HCEC 1CT (cell line): ENCODE data around the gene SERF1B.
"Not testable (repeated sequence)": the region's sequence is repeated elsewhere in the genome, so short reads cannot be mapped to it uniquely, and the experiment has no call there.

Experiments
- DNase-seq: peaks from one replicate; pipeline ENCODE4 v3.0.0-alpha.2; 2017

The SERF1B gene

GRCh38 chr5:70025106-70025844, at the start of gene SERF1B:
Gene SERF1B (plus strand): TSS chr5:70025251. CDS start chr5:70025452, 201 bp downstream.
- DNase-seq: not testable (repeated sequence)

- not testable (repeated sequence) for DNase-seq
Measured at GRCh38 chr5:69991713-69992112, 33.3 kb upstream of the SERF1B start.

- not testable (repeated sequence) for DNase-seq
Measured at GRCh38 chr5:69995535-69995934, 29.5 kb upstream of the SERF1B start.

- not testable (repeated sequence) for DNase-seq
Measured at GRCh38 chr5:70020660-70021059, 4.4 kb upstream of the SERF1B start.

GRCh38 chr5:70025845-70026145, 744 bp downstream of the SERF1B start:
- not testable (repeated sequence) for DNase-seq

GRCh38 chr5:70031204-70031603, 6.2 kb downstream of the SERF1B start:
- DNase-seq: not testable (repeated sequence)

- DNase-seq: not testable (repeated sequence)
Measured at GRCh38 chr5:70041411-70041810, 16.4 kb downstream of the SERF1B start.

GRCh38 chr5:70049790-70050142, 24.7 kb downstream of the SERF1B start:
- not testable (repeated sequence) for DNase-seq

GRCh38 chr5:70056289-70056942, 31.4 kb downstream of the SERF1B start:
- DNase-seq: not testable (repeated sequence)

- not testable (repeated sequence) for DNase-seq
Measured at GRCh38 chr5:70057140-70057539, 32.1 kb downstream of the SERF1B start.

- DNase-seq: not testable (repeated sequence)
Measured at GRCh38 chr5:70077632-70078031, 52.6 kb downstream of the SERF1B start.

GRCh38 chr5:70088907-70089464, 63.9 kb downstream of the SERF1B start:
- not testable (repeated sequence) for DNase-seq

- not testable (repeated sequence) for DNase-seq
Measured at GRCh38 chr5:70091776-70092175, 66.7 kb downstream of the SERF1B start.
